Smooth muscle cell (in vitro differentiated cells): ENCODE measurements around the gene KIF17. TPM values are rescaled to one million over a fixed set of nuclear protein-coding genes. Genes with fewer than 3 reads are reported as not detected.

Experiments used
- DNase-seq: peaks from one replicate; lab custom pipeline; 2025; ENCODE audit not compliant: unreplicated experiment; lab: John Stamatoyannopoulos, UW
- H2AFZ ChIP-seq: fragments of 200-600 bp; sonication (generic); 2 replicates; pipeline ENCODE4 v1.6.0; 2016; ENCODE audit warnings: antibody characterized with exemption, low read depth, mild to moderate bottlenecking
- H3F3A ChIP-seq: fragments of 200-600 bp; sonication (generic); 2 replicates; pipeline ENCODE4 v1.6.0; 2017; ENCODE audit warnings: antibody characterized with exemption, low read depth
- H3K27ac ChIP-seq: fragments of 200-600 bp; sonication (generic); 2 replicates; pipeline ENCODE4 v1.5.1; 2016; ENCODE audit warnings: low read depth, mild to moderate bottlenecking
- H3K27me3 ChIP-seq: fragments of 200-600 bp; sonication (generic); 2 replicates; pipeline ENCODE4 v1.6.1; 2016; ENCODE audit warnings: low read depth, mild to moderate bottlenecking
- H3K36me3 ChIP-seq: fragments of 200-600 bp; sonication (generic); 2 replicates; pipeline ENCODE4 v1.5.1; 2016; ENCODE audit warnings: low read depth
- H3K4me1 ChIP-seq: fragments of 200-600 bp; sonication (generic); 2 replicates; pipeline ENCODE4 v1.5.1; 2016; ENCODE audit warnings: low read depth
- H3K4me2 ChIP-seq: fragments of 200-600 bp; sonication (generic); 2 replicates; pipeline ENCODE4 v1.6.0; 2016; ENCODE audit warnings: mild to moderate bottlenecking
- H3K4me3 ChIP-seq: fragments of 200-600 bp; sonication (generic); 2 replicates; pipeline ENCODE4 v1.5.1; 2016; ENCODE audit warnings: mild to moderate bottlenecking
- H3K79me2 ChIP-seq: fragments of 200-600 bp; sonication (generic); 2 replicates; pipeline ENCODE4 v1.6.0; 2016; ENCODE audit warnings: low read depth, mild to moderate bottlenecking
- H3K9ac ChIP-seq: fragments of 200-600 bp; sonication (generic); 2 replicates; pipeline ENCODE4 v1.6.0; 2016; ENCODE audit warnings: low read depth
- H3K9me3 ChIP-seq: fragments of 200-600 bp; sonication (generic); replicated peaks from 2 replicates; pipeline ENCODE4 v1.5.1; 2016; ENCODE audit warnings: low read depth
- H4K20me1 ChIP-seq: fragments of 200-600 bp; sonication (generic); 2 replicates; pipeline ENCODE4 v1.6.0; 2016; ENCODE audit warnings: low read depth
- WGBS: methylation state at CpG from one replicate; pipeline ENCODE4 v1.1.7; 2016; ENCODE audit warnings: low lambda C conversion rate; 5-methylcytosine and 5-hydroxymethylcytosine counted together
- polyA plus RNA-seq: library from polyadenylated mRNA; unstranded; fragments of >200 nt; fragmentation: Nextera tagmentation; extraction: Ambion mirVana; gene quantifications from 2 replicates; pipeline ENCODE4 v1.2.1, GENCODE V29; 2016
- total RNA-seq: library from RNA; depleted of rRNA; stranded (reverse); fragments of >200 nt; gene quantifications from 2 replicates; pipeline ENCODE4 v1.2.3, GENCODE V29; 2014
- TF ChIP-seq, protein P1 (sequence below): fragments of 200-600 bp; sonication (generic); IDR thresholded peaks from 2 replicates; pipeline ENCODE4 v1.5.1; 2017; ENCODE audit warnings: borderline replicate concordance, mild to moderate bottlenecking, antibody characterized with exemption; ENCODE audit not compliant: insufficient read depth, poor library complexity, severe bottlenecking

Gene KIF17
- total and polyA plus RNA-seq, 2 experiments from 2014 or later: 0.13 to 2.2 TPM

DNA sequence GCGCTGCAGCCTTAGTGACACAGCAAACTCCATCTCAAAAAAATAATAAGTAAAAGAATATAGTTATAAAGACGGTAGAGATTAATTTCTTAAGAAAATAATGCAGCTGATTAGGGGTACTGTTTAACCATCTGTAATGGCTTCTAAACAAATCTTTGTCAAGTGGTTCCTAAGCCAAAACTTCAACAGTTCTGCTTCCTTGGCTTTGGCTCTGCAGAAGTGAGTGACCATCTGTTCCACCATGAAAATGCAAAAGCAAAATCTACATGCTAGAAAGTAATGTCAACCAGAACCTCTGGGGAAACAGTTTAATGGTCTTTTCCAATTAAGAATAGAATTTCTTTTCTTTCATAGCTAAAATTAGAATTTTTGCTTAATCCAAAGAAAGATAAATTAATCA lies 23.0 kb upstream of the KIF17 start:
- Histone ChIP-seq H3K4me1 (no peaks in the 10 kb centered on the region), H3K9ac (no peak overlapping the region), H3K27me3 (no peaks in the 10 kb centered on the region), H3K4me2 (no peak overlapping the region), H3K9me3 (no peaks in the 10 kb centered on the region), H3K79me2 (peaks cover 5% of the 10 kb centered on the region), H3F3A (peaks cover 18% of the 10 kb centered on the region), H3K27ac (no peak overlapping the region), H4K20me1 (peaks cover 10% of the 10 kb centered on the region), H3K4me3 (no peak overlapping the region), H2AFZ (no peak overlapping the region), H3K36me3 (peaks cover 27% of the 10 kb centered on the region)
- no peak for DNase-seq
- 91% methylated on average over 2 of the region's 2 CpGs for WGBS
- TF ChIP-seq, protein P1, sequence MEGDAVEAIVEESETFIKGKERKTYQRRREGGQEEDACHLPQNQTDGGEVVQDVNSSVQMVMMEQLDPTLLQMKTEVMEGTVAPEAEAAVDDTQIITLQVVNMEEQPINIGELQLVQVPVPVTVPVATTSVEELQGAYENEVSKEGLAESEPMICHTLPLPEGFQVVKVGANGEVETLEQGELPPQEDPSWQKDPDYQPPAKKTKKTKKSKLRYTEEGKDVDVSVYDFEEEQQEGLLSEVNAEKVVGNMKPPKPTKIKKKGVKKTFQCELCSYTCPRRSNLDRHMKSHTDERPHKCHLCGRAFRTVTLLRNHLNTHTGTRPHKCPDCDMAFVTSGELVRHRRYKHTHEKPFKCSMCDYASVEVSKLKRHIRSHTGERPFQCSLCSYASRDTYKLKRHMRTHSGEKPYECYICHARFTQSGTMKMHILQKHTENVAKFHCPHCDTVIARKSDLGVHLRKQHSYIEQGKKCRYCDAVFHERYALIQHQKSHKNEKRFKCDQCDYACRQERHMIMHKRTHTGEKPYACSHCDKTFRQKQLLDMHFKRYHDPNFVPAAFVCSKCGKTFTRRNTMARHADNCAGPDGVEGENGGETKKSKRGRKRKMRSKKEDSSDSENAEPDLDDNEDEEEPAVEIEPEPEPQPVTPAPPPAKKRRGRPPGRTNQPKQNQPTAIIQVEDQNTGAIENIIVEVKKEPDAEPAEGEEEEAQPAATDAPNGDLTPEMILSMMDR: no peak

DNA sequence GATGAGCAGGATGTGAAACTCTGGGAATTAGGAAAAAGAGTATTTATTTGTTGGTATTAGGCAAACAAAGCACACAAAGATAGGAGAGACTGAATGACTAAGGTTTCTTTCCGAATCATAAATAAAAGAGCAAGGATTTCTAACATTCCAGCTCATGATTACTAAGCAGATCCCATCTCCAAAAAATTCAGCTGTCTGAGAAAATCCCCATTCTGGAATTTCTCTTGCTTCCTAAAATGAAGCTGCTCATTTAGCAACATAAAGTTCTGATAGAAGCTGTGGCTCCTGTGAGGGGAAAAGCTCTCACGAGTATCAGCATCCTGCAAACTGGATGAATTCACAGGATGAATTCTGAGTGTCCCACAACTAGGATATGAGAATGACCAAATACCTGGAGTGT lies 21.4 kb upstream of the KIF17 start:
- Histone ChIP-seq H3K27ac (peak overlapping the region; percentile 48), H2AFZ (no peak overlapping the region), H3K4me3 (no peak overlapping the region), H3K9ac (peak overlapping the region; percentile 9), H4K20me1 (peaks cover 10% of the 10 kb centered on the region), H3F3A (peaks cover 18% of the 10 kb centered on the region), H3K36me3 (peaks cover 12% of the 10 kb centered on the region), H3K4me1 (no peaks in the 10 kb centered on the region), H3K4me2 (peak overlapping the region; percentile 12), H3K27me3 (no peaks in the 10 kb centered on the region), H3K9me3 (no peaks in the 10 kb centered on the region), H3K79me2 (peaks cover 4% of the 10 kb centered on the region)
- TF ChIP-seq, protein P1: no peak
- no peak for DNase-seq
- WGBS: 23% methylated on average over 2 of the region's 2 CpGs

DNA sequence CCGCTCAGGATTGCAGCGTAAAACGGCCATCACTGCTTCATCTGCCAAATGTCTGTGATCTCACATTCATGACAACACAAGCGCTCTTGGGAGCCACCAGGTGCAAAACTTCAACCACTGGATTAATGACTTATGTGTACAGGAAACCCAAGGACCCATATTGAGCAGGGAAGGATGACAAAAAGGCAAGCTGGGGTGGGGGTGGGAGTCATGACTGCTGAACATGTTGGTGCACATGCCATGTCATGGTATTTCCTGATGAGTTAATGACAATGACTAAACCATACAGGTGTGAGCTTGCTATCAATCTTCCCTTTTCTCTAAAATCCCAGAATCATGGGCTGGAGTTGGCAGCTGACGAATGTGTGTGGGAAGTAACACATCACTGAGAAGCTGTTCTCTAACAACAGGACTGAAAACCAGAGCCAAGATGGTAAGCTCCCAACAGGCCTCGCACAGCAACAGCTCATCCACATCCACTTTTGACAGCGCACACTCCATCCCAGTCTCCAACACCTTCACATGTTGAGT lies 17.8 kb upstream of the KIF17 start:
- Histone ChIP-seq H4K20me1 (peaks cover 4% of the 10 kb centered on the region), H2AFZ (no peak overlapping the region), H3K79me2 (no peaks in the 10 kb centered on the region), H3K4me2 (no peak overlapping the region), H3K9ac (no peak overlapping the region), H3K4me1 (no peaks in the 10 kb centered on the region), H3K4me3 (no peak overlapping the region), H3K27me3 (peaks cover 11% of the 10 kb centered on the region), H3K27ac (no peak overlapping the region), H3K9me3 (no peaks in the 10 kb centered on the region), H3F3A (peaks cover 15% of the 10 kb centered on the region), H3K36me3 (no peaks in the 10 kb centered on the region)
- WGBS: 95% methylated on average over 7 of the region's 7 CpGs
- no peak for DNase-seq
- TF ChIP-seq, protein P1: no peak

DNA sequence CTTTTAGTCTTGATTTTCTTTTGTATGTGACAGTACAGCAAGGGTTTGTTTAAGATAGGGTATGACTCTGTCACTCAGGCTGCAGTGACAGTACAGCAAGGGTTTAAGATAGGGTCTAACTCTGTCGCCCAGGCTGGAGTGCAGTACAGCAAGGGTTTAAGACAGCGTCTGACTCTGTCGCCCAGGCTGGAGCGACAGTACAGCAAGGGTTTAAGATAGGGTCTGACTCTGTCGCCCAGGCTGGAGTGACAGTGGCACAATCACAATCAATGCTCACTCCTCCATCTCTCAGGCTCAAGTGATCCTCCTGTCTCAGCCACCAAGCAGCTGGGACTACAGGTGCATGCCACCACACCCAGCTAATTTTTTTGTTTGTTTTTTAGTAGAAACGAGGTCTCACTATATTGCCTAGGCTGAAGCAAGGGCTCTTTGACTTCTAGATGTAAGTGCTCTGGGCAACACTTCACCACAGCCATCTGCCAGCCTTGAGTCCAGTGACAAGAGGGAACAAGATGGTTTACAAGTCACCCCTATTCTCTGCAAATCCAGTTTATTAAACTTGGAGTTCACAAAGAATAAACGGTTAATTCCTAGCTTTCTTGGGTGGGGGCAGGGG lies 15.7 kb upstream of the KIF17 start:
- peaks cover 9% of the 10 kb centered on the region for H3F3A ChIP-seq

More for the DNA sequence above, 15.7 kb upstream of the KIF17 start:
- Histone ChIP-seq H3K27me3 (peaks cover 32% of the 10 kb centered on the region), H3K36me3 (no peaks in the 10 kb centered on the region), H3K9ac (peak overlapping the region; percentile 11), H3K4me3 (peak overlapping the region; percentile 53), H3K4me1 (no peaks in the 10 kb centered on the region), H3K9me3 (no peaks in the 10 kb centered on the region), H3K79me2 (no peaks in the 10 kb centered on the region), H2AFZ (no peak overlapping the region), H3K27ac (peak overlapping the region; percentile 34), H3K4me2 (peak overlapping the region; percentile 92), H4K20me1 (no peaks in the 10 kb centered on the region)
- WGBS: 25% methylated on average over 7 of the region's 7 CpGs
- TF ChIP-seq, protein P1: no peak
- no peak for DNase-seq
